ENCODE results near the gene TTC12. TPM values are rescaled to one million over a fixed set of nuclear protein-coding genes. Genes with fewer than 3 reads are reported as not detected.

Gene TTC12
- total RNA-seq, 2 experiments from 2014 or later = 11.9 to 13.5 TPM

GRCh38 chr11:113395782-113396336 is 81.5 kb downstream of the TTC12 start:
- Mint-ChIP-seq H3K36me3 (ENCODE audit: low read depth) (no peaks in the 10 kb centered on the region), H3K27ac (no peak overlapping the region), H3K9me3 (no peaks in the 10 kb centered on the region), H3K27me3 (no peaks in the 10 kb centered on the region), H3K4me1 (no peaks in the 10 kb centered on the region), H3K4me3 (no peak overlapping the region)
- ChIA-PET POLR2A (no interaction called here), CTCF (no interaction called here)
- DNase-seq = no peak

- H3K4me3 Mint-ChIP-seq = no peak overlapping the region
- DNase-seq = no peak
- H3K27me3 Mint-ChIP-seq = no peaks in the 10 kb centered on the region
- H3K27ac Mint-ChIP-seq = no peak overlapping the region
- no peaks in the 10 kb centered on the region for H3K9me3 Mint-ChIP-seq
- no peaks in the 10 kb centered on the region for H3K36me3 Mint-ChIP-seq (ENCODE audit: low read depth)
- POLR2A ChIA-PET = no interaction called here
- CTCF ChIA-PET = no interaction called here
- no peaks in the 10 kb centered on the region for H3K4me1 Mint-ChIP-seq
These were observed 82.3 kb downstream of the TTC12 start for GRCh38 chr11:113396690-113397089.

- Mint-ChIP-seq H3K4me1 (no peaks in the 10 kb centered on the region), H3K4me3 (no peak overlapping the region)
- CTCF ChIA-PET = no interaction called here
These were observed 82.8 kb downstream of the TTC12 start for GRCh38 chr11:113397212-113397611.

GRCh38 chr11:113397821-113398220 is 83.4 kb downstream of the TTC12 start:
- CTCF ChIA-PET = no interaction called here
- H3K27ac Mint-ChIP-seq = no peak overlapping the region
- POLR2A ChIA-PET = no interaction called here
- no peak for DNase-seq
- H3K27me3 Mint-ChIP-seq = no peaks in the 10 kb centered on the region
- H3K36me3 Mint-ChIP-seq (ENCODE audit: low read depth) = no peaks in the 10 kb centered on the region
- no peak overlapping the region for H3K4me3 Mint-ChIP-seq
- no peaks in the 10 kb centered on the region for H3K9me3 Mint-ChIP-seq
- H3K4me1 Mint-ChIP-seq = no peaks in the 10 kb centered on the region

More at GRCh38 chr11:113397212-113397611, 82.8 kb downstream of the TTC12 start:
- POLR2A ChIA-PET = no interaction called here
- Mint-ChIP-seq H3K27me3 (no peaks in the 10 kb centered on the region), H3K27ac (no peak overlapping the region), H3K36me3 (ENCODE audit: low read depth) (no peaks in the 10 kb centered on the region), H3K9me3 (no peaks in the 10 kb centered on the region)
- DNase-seq = no peak

GRCh38 chr11:113398669-113399430 is 84.5 kb downstream of the TTC12 start:
- no peak for DNase-seq
- ChIA-PET POLR2A (no interaction called here), CTCF (no interaction called here)
- Mint-ChIP-seq H3K27ac (no peak overlapping the region), H3K9me3 (no peaks in the 10 kb centered on the region), H3K27me3 (peaks cover 3% of the 10 kb centered on the region), H3K4me1 (no peaks in the 10 kb centered on the region), H3K36me3 (ENCODE audit: low read depth) (no peaks in the 10 kb centered on the region), H3K4me3 (no peak overlapping the region)

- DNase-seq = no peak
- no peaks in the 10 kb centered on the region for H3K9me3 Mint-ChIP-seq
- H3K27ac Mint-ChIP-seq = no peak overlapping the region
- H3K4me3 Mint-ChIP-seq = no peak overlapping the region
- no peaks in the 10 kb centered on the region for H3K36me3 Mint-ChIP-seq (ENCODE audit: low read depth)
- ChIA-PET CTCF (no interaction called here), POLR2A (no interaction called here)
- H3K27me3 Mint-ChIP-seq = peaks cover 7% of the 10 kb centered on the region
- H3K4me1 Mint-ChIP-seq = no peaks in the 10 kb centered on the region
These were observed 86.3 kb downstream of the TTC12 start for GRCh38 chr11:113400631-113401230.

GRCh38 chr11:113401718-113402117 is 87.3 kb downstream of the TTC12 start:
- H3K9me3 Mint-ChIP-seq = no peaks in the 10 kb centered on the region
- H3K27ac Mint-ChIP-seq = no peak overlapping the region
- no peaks in the 10 kb centered on the region for H3K4me1 Mint-ChIP-seq
- ChIA-PET POLR2A (no interaction called here), CTCF (no interaction called here)
- no peak overlapping the region for H3K4me3 Mint-ChIP-seq
- no peaks in the 10 kb centered on the region for H3K36me3 Mint-ChIP-seq (ENCODE audit: low read depth)
- peaks cover 7% of the 10 kb centered on the region for H3K27me3 Mint-ChIP-seq
- no peak for DNase-seq

GRCh38 chr11:113404859-113405430 is 90.6 kb downstream of the TTC12 start:
- Mint-ChIP-seq H3K27me3 (peaks cover 7% of the 10 kb centered on the region), H3K9me3 (no peaks in the 10 kb centered on the region)
- CTCF ChIA-PET = no interaction called here

GRCh38 chr11:113405724-113406478 is 91.5 kb downstream of the TTC12 start:
- H3K4me3 Mint-ChIP-seq = no peak overlapping the region
- no peaks in the 10 kb centered on the region for H3K36me3 Mint-ChIP-seq (ENCODE audit: low read depth)
- POLR2A ChIA-PET = no interaction called here
- no peaks in the 10 kb centered on the region for H3K9me3 Mint-ChIP-seq
- CTCF ChIA-PET = no interaction called here
- peaks cover 7% of the 10 kb centered on the region for H3K27me3 Mint-ChIP-seq
- H3K27ac Mint-ChIP-seq = no peak overlapping the region
- H3K4me1 Mint-ChIP-seq = no peaks in the 10 kb centered on the region
- DNase-seq = no peak

More at GRCh38 chr11:113404859-113405430, 90.6 kb downstream of the TTC12 start:
- Mint-ChIP-seq H3K4me3 (no peak overlapping the region), H3K4me1 (no peaks in the 10 kb centered on the region), H3K36me3 (ENCODE audit: low read depth) (no peaks in the 10 kb centered on the region), H3K27ac (no peak overlapping the region)
- no peak for DNase-seq
- POLR2A ChIA-PET = no interaction called here

- POLR2A ChIA-PET = no interaction called here
- CTCF ChIA-PET = interaction anchor here (0.6 kb wide), 1 partner anchor 502 kb away, joined by 3 read pairs; no protein-coding TSS in a partner anchor
- Mint-ChIP-seq H3K27me3 (peaks cover 7% of the 10 kb centered on the region), H3K4me3 (no peak overlapping the region), H3K4me1 (no peaks in the 10 kb centered on the region), H3K27ac (no peak overlapping the region), H3K36me3 (ENCODE audit: low read depth) (no peaks in the 10 kb centered on the region), H3K9me3 (no peaks in the 10 kb centered on the region)
- no peak for DNase-seq
These were observed 92.8 kb downstream of the TTC12 start for GRCh38 chr11:113407163-113407562.

GRCh38 chr11:113408206-113408605 is 93.8 kb downstream of the TTC12 start:
- Mint-ChIP-seq H3K27ac (no peak overlapping the region), H3K4me3 (no peak overlapping the region), H3K4me1 (no peaks in the 10 kb centered on the region), H3K36me3 (ENCODE audit: low read depth) (no peaks in the 10 kb centered on the region), H3K9me3 (no peaks in the 10 kb centered on the region), H3K27me3 (peaks cover 7% of the 10 kb centered on the region)
- POLR2A ChIA-PET = no interaction called here
- DNase-seq = no peak
- CTCF ChIA-PET = no interaction called here

- no peaks in the 10 kb centered on the region for H3K9me3 Mint-ChIP-seq
- no peaks in the 10 kb centered on the region for H3K36me3 Mint-ChIP-seq (ENCODE audit: low read depth)
- no peaks in the 10 kb centered on the region for H3K4me1 Mint-ChIP-seq
- peaks cover 4% of the 10 kb centered on the region for H3K27me3 Mint-ChIP-seq
- no peak overlapping the region for H3K27ac Mint-ChIP-seq
- no peak for DNase-seq
- ChIA-PET CTCF (no interaction called here), POLR2A (no interaction called here)
- no peak overlapping the region for H3K4me3 Mint-ChIP-seq
These were observed 94.5 kb downstream of the TTC12 start for GRCh38 chr11:113408887-113409286.

GRCh38 chr11:113409526-113409925 is 95.1 kb downstream of the TTC12 start:
- ChIA-PET CTCF (no interaction called here), POLR2A (no interaction called here)
- no peak overlapping the region for H3K27ac Mint-ChIP-seq
- no peak for DNase-seq
- no peaks in the 10 kb centered on the region for H3K9me3 Mint-ChIP-seq
- H3K4me3 Mint-ChIP-seq = no peak overlapping the region
- H3K27me3 Mint-ChIP-seq = peaks cover 2% of the 10 kb centered on the region
- H3K36me3 Mint-ChIP-seq (ENCODE audit: low read depth) = no peaks in the 10 kb centered on the region
- no peaks in the 10 kb centered on the region for H3K4me1 Mint-ChIP-seq
